ENCODE results near the gene KLHL30.

The KLHL30 gene

DNA sequence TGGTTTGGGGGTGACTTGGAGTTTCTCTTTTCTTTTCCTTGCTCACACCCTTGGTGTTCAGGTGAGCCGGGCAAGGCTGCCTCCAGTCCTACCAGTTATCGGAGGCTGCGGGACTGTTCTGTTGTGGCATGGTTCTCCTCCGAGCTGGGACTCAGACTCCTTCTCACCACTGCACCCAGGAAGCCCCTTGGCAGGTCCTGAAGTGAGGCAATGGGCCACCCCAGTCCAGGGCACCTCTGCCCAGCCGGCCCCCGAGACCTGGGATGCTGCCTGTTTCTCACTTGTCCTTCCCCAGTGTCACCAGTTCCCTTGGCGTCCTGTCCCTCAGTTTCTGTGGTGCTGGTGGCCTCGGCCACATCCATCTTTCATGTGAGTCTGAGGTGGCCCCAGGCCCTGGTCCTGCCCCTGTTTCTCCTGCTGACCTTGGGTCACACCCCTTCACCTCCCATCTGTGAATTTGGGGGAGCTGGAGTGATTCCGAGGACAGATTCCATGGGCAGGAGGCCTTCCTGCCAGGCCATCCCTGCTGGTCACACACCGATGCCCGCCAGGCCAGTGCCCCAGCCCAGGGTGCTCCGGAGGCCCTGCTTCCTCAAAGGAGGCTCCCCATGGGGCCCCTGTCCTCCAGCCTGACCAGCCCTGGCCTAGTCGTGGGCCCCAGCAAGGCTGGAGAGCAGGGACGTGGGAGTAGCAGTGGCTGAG, 6.6 kb upstream of the KLHL30 start:
- DNase-seq (ENCODE audit: low spot score) = no peak

DNA sequence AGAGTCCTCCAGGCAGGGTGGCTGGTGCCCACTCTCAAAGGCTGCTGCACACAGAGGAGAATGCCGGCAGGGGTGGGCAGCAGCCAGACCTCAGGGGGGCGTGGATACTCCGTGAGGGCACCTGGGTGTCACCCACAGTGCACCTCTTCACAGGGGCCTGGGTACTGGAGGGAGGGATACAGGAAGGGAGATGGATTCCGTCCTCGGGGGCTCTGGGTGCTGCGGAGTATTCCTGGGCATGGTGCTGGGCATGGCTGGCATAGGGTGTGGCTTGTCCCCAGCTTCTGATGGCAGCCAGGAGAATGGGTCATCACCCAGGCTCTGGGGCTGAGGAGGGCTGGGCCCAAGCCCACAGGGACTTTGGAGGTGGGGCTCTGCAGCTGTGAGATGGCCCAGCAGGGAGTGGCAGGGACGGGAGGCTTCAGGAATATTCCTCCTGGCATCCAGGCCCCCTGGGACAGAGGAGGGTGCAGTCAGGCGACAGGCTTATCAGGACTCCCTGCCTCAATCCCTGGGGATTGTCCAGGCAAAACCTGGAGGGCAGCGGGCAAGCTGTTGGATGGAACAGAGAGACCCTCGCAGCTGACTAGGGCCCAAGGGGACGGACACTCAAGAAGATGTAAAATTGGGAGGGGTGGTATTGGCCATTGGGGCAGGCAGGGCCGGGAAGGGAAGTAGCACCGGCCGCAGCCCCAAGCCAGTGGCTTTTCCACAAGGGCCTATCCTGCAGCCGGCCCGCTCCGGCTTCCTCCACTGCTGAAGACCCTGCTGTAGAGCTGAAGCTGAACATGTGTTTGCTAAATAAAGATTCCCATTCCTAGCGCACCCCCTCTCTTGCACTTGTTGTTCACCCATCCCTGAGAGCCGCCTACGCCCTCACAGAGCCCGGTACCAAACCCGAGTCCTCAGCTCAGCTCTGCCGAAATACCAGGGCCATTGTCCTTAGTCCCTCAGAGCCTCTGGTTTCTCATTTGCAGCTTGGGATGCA, 5.7 kb upstream of the KLHL30 start:
- DNase-seq (ENCODE audit: low spot score) = no peak

DNA sequence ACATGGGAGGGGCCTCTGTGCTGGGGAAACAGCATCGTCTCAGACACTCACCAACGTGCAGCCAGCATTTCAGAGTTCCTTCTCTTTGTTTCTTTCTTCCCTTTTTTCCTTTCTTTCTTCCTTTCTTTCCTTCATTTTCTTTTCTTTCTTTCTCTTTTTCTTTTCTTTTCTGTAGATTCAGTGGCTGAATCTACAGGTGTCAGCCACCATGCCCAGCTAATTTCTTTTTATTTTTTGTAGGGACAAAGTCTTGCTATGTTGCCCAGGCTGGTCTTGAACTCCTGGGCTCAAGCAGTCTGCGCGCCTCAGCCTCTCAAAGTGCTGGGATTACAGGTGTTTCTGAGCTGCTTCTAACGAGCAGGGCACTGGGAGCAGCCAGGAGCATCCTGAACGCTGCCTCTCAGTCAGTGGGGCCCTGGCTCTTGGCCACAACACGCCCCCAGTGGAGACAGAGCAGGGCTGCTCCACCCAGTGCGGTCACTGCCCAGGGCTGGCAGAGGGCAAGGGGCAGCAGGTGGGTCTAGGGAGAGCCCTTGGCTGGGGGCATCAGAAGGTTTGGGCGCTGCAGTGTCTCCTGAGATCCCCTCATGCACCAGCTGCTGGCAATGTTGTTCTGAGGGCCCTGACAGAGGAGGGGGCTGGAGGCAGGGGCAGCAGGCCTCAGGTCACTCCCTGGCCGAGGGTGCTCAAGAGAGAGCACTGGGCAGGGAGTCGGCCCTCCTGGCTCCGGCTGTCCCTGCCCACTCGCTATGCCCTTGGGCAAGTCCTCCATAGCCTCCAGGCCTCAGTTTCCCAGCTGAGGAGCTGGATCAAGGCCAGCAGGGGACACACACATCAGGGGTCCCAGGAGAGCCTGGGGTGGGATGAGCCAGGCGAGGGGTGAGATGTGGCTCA, 4.7 kb upstream of the KLHL30 start:
- no peak for DNase-seq (ENCODE audit: low spot score)

DNA sequence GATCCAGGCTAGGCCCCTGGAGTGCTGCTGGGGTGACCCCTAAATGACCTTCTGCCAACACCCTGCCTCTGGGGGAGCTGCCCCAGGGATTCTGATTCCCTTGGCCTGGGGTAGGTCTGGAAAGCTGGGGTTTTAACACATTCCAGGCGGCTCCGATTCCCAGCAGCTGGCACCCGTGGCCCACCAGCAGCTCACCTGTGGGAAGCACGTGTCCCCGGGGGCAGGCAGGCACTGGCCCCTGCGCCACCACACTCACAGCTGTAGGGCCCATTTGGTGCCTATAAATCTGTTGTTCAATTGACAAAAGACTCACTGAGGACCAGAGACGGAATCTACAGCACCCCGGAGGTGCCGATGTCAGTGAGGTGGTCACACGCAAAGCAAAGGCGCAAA, 4.1 kb upstream of the KLHL30 start:
- no peak for DNase-seq (ENCODE audit: low spot score)

DNA sequence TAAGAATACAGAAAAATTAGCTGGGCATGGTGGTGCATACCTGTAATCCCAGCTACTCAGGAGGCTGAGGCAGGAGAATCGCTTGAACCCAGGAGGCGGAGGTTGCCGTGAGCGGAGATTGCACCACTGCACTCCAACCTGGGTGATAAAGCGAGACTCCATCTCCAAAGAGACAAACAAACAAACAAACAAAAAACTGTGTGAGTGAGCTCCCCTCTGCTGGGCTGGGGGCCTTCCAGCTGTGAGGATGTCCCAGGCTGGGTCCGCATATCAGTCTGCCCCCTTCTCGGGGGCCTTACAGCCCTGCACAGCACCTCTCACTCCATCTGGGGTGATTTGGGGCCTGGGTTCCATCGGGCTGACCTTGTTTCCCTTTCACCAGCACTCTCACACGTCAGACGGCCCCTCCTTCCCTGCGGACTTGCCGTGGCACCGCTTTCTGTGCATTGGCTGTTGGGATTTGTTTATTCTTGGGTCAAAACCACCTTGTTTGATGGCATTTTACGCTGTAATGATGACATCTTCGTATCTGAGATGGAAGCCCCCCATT, 2.8 kb upstream of the KLHL30 start:
- no peak for DNase-seq (ENCODE audit: low spot score)

DNA sequence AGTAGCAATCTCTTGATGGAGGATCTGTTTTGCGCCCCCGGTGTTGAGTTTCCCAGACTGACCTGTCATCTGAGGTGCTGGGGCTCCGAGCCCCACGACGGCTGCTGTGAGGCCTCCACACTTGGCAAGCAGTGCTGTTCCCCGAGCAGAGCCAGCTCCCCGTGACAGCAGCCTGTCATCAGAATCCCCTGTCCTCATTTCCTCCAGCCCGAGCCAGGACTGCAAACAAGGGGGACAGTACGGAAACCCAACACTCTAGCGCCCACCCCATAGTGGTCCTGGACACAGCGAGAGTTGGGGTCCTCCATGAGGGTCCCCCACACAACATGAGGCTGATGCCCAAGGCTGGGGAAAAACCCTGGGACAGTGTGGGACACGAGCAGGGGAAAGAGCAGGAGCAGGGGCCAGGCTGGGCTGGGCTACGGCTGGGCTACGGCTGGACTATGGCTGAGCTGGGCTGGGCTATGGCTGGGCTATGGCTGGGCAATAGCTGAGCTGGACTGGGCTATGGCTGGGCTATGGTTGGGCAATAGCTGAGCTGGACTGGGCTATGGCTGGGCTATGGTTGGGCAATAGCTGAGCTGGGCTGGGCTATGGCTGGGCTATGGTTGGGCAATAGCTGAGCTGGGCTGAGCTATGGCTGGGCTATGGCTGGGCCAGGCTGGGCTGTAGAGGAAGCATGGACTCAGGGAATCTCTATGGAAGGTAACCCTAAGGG, 1.5 kb upstream of the KLHL30 start:
- no peak for DNase-seq (ENCODE audit: low spot score)

DNA sequence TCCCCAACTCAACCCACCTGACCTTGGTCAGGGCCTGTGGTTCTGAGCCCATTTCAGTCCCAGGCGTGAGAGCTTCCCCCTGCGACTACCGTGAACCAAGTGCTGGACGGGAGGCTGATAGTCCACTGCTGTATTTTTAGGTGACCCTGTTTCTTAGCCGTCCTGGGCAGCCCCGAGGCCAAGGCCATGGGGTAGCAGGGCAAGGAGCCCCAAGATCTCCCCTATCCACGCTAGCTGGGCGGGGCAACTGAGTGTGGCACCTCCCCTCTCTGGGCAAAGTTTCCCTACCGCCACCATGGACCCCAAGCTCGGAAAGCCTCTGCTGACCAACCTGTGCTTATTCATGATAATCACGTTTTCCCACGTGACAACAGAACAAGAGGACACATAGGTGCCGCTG, 583 bp upstream of the KLHL30 start:
- no peak for DNase-seq (ENCODE audit: low spot score)

DNA sequence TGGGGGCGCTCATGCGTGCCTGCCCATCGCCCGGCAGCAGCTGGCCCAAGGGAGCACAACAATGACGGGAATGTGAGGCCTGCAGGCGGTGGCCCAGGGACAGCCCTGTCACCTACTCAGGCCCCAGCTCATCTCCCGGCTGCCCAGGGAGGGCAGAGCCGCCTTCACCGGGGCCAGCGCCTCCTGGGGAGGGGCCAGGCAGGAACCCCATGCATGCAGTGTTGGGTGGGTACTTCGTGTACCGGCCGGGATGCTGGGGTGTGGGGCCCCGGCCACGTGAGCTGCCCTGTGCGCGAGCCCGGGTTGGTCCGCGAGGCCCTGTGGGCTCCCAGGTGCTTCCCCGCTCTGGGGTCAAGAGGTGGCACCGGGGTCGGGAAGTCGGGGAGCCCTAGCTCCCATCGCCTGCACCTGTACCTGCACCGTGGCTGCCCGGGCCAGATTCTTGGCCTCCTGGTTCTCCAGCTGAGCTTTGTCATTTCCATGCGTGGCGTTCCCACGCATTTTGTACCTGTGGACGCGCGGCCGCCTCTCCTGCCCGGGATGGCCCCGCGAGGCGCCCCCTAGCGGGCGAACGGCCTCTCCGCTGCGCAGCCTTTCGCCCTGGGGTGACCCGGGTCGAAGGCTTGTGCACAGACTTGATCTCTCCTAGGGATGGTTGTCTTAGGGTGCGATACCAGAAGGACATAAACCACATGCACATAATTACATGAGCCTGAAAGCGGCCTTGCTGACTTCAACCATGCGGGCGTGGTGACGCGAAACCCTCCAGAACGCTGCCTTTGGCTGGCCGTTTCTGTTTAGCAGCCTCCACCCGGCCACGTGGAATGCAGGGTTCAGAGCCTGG, 950 bp downstream of the KLHL30 start:
- no peak for DNase-seq (ENCODE audit: low spot score)

DNA sequence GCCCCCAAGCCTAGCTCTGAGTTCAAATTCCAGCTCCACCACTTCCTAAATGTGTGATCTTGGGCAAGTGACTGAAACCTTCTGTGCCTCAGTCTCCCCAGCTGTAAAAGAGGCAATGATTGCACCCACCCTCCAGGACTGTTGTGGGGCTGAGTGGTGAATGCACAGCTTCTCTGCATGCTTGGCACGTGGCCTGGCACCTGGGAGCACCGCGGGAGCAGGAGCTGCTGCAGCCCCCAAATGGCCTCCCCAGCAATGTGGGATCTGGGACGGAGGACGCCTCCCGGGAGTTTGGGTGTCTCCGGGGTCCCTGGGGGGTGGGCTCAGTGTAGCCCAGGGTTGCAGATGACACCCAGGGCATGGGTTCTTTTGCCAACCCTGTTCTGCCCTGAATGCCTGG, 1.6 kb downstream of the KLHL30 start:
- no peak for DNase-seq (ENCODE audit: low spot score)

DNA sequence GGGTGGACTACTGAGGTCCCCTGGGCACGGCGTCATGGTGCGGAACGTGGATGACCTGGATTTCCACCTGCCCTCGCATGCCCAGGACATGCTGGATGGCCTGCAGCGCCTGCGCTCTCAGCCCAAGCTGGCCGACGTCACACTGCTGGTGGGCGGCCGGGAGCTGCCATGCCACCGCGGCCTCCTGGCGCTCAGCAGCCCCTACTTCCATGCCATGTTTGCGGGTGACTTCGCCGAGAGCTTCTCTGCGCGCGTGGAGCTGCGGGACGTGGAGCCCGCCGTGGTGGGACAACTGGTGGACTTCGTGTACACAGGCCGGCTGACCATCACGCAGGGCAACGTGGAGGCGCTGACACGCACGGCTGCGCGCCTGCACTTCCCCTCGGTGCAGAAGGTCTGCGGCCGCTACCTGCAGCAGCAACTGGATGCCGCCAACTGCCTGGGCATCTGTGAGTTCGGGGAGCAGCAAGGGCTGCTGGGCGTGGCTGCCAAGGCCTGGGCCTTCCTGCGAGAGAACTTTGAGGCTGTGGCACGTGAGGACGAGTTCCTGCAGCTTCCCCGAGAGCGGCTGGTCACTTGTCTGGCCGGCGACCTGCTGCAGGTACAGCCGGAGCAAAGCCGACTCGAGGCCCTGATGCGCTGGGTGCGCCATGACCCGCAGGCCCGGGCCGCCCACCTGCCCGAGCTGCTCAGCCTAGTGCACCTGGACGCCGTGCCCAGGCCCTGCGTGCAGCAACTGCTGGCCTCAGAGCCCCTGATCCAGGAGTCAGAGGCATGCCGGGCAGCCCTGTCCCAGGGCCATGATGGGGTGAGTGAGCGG, 2.5 kb downstream of the KLHL30 start:
- no peak for DNase-seq (ENCODE audit: low spot score)

DNA sequence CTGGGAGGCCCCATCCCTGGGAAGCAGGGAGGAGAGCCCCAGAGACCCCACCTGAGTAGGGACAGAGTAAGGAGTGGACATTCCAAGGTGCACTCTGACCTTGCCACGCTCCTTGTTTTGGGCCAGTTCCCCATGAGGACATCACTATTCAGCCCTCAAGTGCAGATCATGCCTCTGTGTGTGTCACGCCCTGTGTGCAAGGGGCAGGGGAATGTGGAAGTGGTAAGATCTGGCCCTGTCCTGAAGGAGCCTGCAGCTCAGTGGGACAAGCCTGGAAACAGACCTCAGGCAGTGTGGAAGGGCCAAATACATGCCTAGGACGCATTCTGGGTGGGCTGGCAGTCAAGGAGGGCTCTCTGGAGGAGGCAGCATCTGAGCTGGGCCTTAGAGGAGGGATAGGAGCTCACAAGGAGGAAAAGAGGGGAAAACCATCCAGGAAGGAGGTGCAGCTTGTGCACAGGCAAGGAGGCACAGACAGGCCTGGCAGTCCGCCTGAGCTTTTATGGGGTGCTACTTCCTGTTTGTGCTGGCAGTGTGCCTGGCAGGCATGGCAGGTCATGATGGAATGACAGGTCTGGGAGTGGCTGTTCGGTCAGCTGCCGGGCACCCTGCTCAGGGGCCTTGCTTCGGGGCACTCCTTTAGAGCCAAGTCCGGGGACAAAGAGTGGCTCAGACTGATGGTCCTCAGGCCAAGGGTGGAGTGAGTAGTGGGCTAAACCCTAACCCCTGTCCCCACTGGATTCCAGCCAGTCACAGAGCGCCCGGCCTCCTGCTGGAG, 3.3 kb downstream of the KLHL30 start:
- no peak for DNase-seq (ENCODE audit: low spot score)

DNA sequence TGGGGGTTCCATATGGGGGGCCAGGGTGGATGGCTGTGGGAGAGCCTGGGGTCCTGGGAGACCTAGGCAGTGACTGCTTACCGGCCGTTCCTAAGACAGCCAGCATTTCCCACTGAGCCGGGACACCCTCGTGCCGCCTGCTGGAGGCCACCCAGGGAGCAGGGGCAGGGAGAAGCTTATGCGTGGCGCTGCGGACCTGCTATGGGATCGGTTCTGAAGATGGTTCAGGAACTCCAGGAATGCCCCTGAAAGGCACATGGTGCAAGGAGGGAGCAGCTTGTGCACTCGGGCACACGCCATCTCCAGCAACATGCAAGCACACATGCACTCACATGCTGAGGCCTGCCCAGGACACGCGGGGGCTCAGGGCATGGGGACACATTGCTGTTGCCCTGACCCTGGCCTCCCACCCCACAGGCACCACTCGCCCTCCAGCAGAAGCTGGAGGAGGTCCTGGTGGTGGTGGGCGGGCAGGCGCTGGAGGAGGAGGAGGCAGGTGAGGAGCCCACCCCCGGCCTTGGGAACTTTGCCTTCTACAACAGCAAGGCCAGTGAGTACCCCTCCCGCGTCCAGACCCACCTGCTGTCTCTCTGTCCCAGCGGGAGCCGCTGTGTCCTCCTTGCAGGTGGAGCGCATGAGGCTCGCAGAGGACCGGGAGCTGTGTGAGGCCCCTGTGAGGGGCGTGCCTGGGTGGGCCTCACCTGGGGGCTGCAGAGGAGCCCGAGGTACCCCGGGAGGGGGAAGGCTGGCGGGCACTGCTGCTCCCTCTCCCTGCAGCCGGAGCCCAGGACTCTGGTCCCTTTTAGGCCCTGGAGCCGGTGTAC, 4.1 kb downstream of the KLHL30 start:
- no peak for DNase-seq (ENCODE audit: low spot score)

DNA sequence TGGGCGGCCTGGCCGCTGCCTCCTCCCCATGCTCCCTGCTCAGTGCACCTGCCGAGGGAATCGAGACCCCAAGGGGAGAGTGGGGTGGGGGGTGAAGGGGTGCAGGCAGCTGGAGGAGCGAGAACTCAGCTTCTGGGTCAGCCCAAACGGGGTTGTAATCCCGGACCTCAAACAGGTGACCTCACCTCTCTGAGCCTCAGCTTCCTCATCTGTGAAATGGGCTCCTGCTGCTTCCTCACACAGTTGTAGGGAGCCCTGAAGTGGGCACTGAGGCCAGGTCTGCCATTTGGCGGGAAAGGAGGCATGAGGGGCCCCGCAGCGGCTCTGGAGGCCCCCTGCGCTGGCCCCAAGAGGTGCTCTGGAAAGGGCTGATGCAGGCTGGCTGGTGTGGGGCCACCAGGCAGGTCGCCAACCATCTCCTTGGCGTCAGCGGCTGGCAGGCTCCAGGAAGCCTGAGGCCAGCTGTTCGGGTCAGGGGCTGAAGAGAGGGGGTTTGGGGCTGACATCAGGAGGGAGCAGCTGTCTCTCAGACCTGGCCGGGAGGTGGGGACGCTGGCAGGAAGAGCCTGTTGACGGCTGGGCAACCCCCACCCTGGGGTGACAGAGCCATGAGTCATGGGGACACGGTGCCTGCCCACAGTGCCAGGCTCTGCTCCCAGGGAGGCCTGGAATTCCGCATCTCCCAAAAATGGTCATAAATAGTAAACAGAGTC, 4.9 kb downstream of the KLHL30 start:
- no peak for DNase-seq (ENCODE audit: low spot score)

DNA sequence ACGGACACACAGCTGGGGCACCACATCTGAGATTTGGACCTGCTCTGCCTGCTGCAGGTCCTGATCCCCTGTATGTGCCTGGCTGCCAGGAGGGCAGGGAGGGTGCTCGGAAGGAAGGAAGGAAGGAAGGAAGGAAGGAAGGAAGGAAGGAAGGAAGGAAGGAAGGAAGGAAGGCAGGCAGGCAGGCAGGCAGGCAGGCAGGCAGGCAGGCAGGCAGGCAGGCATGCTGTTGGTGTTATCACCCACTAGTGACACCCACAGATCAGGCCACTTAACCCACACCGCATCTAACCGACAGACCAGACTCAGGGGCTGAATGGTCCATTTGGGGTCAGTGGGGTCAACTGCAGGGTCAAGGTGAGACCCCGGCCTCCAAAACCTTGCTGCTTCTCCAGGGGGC, 5.8 kb downstream of the KLHL30 start:
- no peak for DNase-seq (ENCODE audit: low spot score)

DNA sequence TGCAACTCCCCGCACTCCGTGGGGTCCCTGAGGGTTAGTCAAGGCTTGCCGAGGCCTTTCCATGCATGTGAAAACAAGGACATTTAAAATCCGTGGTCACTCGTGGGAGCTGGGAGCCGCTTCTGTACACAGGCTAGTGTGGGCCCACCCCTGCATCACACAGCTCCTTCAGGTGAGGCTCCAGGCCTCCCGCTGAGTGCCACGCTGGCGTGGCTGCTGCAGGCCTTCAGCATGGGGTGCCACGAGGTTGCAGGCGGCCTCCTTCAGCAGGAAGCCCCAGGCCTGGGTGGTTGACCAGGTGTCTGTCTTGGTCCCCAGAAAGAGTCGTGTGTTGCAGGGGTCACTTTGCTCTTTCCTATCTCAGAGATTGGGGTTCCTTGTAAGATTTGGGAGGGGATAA, 6.6 kb downstream of the KLHL30 start:
- no peak for DNase-seq (ENCODE audit: low spot score)

DNA sequence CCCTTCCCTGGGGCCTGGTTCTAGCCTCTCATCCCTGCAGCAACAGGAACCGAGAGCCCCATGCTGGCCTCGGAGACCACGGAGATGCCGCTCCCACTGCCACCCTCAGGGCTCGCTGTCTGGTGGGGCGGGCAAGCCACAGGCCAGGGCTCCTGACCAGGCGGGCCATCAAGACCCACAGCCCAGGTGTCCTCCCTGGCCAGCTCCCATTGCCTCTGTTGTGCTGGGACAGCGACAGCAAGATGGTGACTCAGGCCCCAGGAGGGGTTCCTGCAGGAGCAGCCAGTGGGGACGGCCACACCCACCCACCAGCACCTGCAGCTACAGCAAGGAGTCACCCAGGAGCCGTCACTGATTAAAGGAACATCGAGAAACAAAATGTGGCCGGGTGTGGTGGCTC, 7.4 kb downstream of the KLHL30 start:
- no peak for DNase-seq (ENCODE audit: low spot score)

DNA sequence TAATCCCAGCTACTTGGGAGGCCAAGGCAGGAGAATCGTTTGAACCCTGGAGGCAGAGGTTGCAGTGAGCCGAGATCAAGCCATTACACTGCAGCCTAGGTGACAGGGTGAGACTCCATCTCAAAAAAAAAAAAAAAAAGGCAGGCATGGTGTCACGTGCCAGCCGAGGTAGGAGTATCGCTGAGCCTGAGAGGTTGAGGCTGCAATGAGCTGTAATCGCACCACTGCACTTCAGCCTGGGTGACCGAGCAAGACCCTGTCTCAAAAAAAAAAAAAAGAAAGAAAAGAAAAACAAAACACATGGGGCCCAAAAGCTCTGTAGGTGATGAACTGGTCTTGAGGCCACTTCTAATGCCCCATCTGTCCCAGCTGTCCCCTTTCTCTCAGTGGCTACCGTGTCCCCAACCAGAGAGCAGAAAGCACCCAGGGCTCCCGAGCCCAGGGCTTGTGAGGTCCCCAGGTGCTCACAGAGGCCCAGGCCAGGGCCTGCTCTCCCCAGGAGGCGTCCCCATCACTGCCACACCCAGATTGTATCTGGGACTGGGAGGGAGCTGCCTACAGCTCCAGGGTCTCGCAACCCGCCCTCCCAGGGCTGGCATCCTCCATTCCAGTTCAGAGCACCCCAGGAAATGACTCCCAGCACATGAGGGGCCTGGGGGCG, 8.5 kb downstream of the KLHL30 start:
- DNase-seq (ENCODE audit: low spot score) = no peak
